HG03354 (cell line): ENCODE results near the gene ADAP1.

Experiments used
- ATAC-seq: cut with Tn5 transposase; IDR thresholded peaks from one replicate; pipeline ENCODE4 v1.9.1; 2021; ENCODE audit warnings: mild to moderate bottlenecking; ENCODE audit not compliant: unreplicated experiment, poor library complexity, severe bottlenecking

ADAP1 gene

GRCh38 chr7:854118-854775 is 100.2 kb downstream of the ADAP1 start:
- ATAC-seq, result no peak

DNA sequence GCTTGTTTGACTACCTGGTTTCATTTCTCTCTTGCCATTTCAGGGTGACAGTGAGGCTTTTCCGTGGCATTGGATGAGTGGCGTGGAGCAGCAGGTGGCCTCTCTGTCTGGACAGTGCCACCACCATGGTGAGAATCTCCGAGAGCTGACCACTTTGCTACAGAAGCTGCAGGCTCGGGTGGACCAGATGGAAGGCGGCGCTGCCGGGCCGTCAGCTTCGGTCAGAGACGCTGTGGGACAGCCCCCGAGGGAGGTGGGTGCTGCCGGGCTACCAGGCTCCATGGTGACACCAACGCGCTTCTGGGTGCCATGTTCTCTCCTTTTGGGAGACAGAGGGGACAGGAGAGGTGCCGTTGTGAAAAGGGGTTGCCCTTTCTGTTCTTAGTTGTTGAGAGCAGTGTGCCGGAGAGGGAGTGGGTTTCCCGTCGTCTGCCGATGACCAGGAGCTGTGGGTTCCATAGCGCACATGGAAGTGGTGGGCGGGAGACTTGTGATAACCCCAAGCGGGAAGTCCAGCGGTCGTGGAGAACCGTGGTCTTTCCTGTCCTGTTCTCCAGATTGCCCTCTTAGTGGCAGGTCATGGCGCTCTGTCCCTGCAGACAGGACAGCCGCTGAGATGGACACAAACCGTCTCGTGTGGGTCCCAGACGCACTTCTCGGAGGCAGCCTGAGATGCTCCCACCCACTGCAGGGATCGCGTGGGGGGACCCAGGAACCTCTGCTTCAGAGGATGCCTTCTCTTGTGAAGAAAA is 100.9 kb downstream of the ADAP1 start:
- no peak for ATAC-seq

- no peak for ATAC-seq
Observed at GRCh38 chr7:851204-851603, 103.3 kb downstream of the ADAP1 start.

GRCh38 chr7:849781-850180 is 104.7 kb downstream of the ADAP1 start:
- ATAC-seq, result no peak

DNA sequence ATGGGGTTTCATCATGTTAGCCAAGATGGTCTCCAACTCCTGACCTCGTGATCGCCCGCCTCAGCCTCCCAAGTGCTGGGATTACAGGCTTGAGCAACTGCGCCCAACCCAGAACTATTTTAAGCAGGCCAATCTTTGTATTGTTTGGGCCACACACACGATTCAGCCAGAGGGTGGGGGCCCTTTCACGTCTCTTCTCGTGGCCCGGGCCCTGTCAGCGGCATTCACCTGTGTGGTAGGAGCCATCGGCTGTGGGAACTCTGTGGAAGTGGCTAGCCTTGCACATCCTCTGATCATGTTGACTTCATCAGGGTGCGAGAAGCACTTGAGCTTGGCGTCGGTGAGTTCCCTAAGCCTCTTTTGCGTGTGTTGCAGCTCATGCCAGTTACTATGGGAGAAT is 105.3 kb downstream of the ADAP1 start:
- ATAC-seq, result no peak
